Measurements from ENCODE around the gene LILRA5. TPM values are rescaled to one million over a fixed set of nuclear protein-coding genes. Genes with fewer than 3 reads are reported as not detected.
"Not testable (repeated sequence)": the region's sequence is repeated elsewhere in the genome, so short reads cannot be mapped to it uniquely, and the experiment has no call there.

LILRA5 gene
- total RNA-seq, result not detected

GRCh38 chr19:54312436-54313377 lies at the start of gene LILRA5:
LILRA5 (minus strand) TSS chr19:54313166; CDS start chr19:54313019, 147 bp downstream.
- no peaks in the 10 kb centered on the region for H3K27me3 ChIP-seq
- no peaks in the 10 kb centered on the region for H3K36me3 ChIP-seq
- no peaks in the 10 kb centered on the region for H3K4me1 ChIP-seq
- H3K9me3 ChIP-seq, result no peaks in the 10 kb centered on the region
- no peak for TF ChIP-seq CTCF (IDR thresholded peaks at IDR 0.05)
- intact Hi-C loops (cut with DNase I), result no loop called here
- DNase-seq (ENCODE audit: low spot score in 2 of 2), result peak in 1 of 2 donors; percentile 27
- H3K4me3 ChIP-seq, result no peak within 1 kb of the TSS
- no peak within 1 kb of the TSS for H3K27ac ChIP-seq

- H3K36me3 ChIP-seq; H3K27ac ChIP-seq; H3K9me3 ChIP-seq; intact Hi-C loops (cut with DNase I); H3K4me1 ChIP-seq; H3K27me3 ChIP-seq; DNase-seq (ENCODE audit: low spot score in 2 of 2); H3K4me3 ChIP-seq: not testable (repeated sequence)
Measured at GRCh38 chr19:54361680-54362422, 48.9 kb upstream of the LILRA5 start.

- H3K27me3 ChIP-seq; intact Hi-C loops (cut with DNase I); DNase-seq (ENCODE audit: low spot score in 2 of 2); H3K27ac ChIP-seq; H3K9me3 ChIP-seq; H3K4me3 ChIP-seq; H3K36me3 ChIP-seq; H3K4me1 ChIP-seq: not testable (repeated sequence)
Measured at GRCh38 chr19:54359149-54359820, 46.3 kb upstream of the LILRA5 start.

- Histone ChIP-seq H3K4me3 (no peak overlapping the region), H3K4me1 (no peaks in the 10 kb centered on the region), H3K27ac (no peak overlapping the region), H3K9me3 (no peaks in the 10 kb centered on the region), H3K27me3 (no peaks in the 10 kb centered on the region), H3K36me3 (no peaks in the 10 kb centered on the region)
- TF ChIP-seq CTCF (IDR thresholded peaks at IDR 0.05), result no peak
- intact Hi-C loops (cut with DNase I), result no loop called here
- DNase-seq (ENCODE audit: low spot score in 2 of 2), result no peak
Measured at GRCh38 chr19:54357381-54357780, 44.4 kb upstream of the LILRA5 start.

GRCh38 chr19:54356444-54357056 lies 43.6 kb upstream of the LILRA5 start:
- intact Hi-C loops (cut with DNase I), result no loop called here
- TF ChIP-seq CTCF (IDR thresholded peaks at IDR 0.05), result no peak

GRCh38 chr19:54355675-54356074 lies 42.7 kb upstream of the LILRA5 start:
- Histone ChIP-seq H3K9me3 (no peaks in the 10 kb centered on the region), H3K4me3 (no peak overlapping the region), H3K27me3 (no peaks in the 10 kb centered on the region), H3K27ac (no peak overlapping the region), H3K36me3 (no peaks in the 10 kb centered on the region), H3K4me1 (no peaks in the 10 kb centered on the region)
- intact Hi-C loops (cut with DNase I), result no loop called here
- no peak for TF ChIP-seq CTCF (IDR thresholded peaks at IDR 0.05)
- no peak for DNase-seq (ENCODE audit: low spot score in 2 of 2)

More at GRCh38 chr19:54356444-54357056, 43.6 kb upstream of the LILRA5 start:
- Histone ChIP-seq H3K9me3 (no peaks in the 10 kb centered on the region), H3K4me1 (no peaks in the 10 kb centered on the region), H3K36me3 (no peaks in the 10 kb centered on the region), H3K27ac (no peak overlapping the region), H3K4me3 (no peak overlapping the region), H3K27me3 (no peaks in the 10 kb centered on the region)
- no peak for DNase-seq (ENCODE audit: low spot score in 2 of 2)

Data from ascending aorta (tissue), 2 donors.